HG03159 (cell line): Measurements from ENCODE around the gene MESP2.

ENCODE experiments used
- ATAC-seq: cut with Tn5 transposase; IDR thresholded peaks from one replicate; pipeline ENCODE4 v1.9.1; 2021; ENCODE audit warnings: mild to moderate bottlenecking, moderate library complexity; ENCODE audit not compliant: unreplicated experiment

The MESP2 gene

DNA sequence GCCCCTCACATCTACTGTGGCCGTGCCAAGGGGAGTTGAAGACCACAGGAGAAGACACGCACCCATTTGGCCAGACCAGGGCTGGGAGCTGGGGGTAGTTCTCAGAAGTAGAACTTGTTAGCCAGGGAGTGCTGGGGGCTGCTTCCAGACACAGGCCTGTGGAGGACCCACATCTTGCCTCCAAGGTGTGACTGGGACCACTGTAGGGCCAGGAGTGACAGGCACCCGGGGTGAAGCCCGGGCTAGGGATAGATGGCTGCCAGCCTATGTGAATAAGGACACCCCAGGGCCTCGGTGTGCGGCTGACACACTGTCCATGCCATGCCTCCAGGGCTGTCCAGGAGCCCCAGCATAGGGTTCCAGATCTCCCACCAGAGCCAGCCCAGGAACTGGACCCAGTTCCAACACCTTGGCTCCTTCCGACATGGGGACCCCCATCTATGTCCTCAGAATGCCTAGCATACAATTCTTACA, 36.8 kb downstream of the MESP2 start:
- ATAC-seq, result no peak

DNA sequence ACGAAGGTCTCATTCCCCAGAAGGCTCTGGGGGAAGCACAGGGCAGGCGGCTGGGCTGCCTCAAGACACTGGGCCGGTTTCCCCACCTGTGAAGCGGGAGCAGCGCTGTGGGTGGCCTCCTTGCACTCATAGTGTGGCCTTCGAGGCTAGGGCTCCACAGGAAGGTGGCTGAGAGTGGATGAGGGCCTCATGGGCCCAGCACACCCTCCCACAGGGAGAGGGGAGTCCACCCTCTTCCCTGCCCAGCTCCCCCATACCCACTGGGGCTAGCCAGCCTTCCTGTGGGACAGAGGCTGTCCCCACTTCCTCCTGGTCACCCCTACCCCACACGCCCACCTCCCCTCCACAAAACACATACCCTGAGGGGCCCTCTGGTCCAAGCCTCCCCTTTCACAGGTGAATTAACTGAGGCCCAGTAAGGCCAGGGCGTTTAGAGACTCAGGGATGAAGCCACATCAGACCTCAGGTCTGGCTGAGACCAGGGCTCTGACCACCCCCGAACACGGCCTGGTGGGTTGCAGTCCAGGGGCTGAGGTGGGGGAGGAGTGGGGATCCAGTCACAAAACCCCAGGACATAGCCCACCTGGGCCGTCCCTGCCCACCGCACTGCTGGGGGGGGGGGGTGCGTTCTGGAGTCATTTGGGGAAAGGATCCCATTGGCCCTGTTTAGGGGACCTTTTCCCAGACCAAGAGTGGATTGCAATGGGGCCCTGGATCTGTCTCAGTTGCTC, 37.4 kb downstream of the MESP2 start:
- ATAC-seq, result no peak

DNA sequence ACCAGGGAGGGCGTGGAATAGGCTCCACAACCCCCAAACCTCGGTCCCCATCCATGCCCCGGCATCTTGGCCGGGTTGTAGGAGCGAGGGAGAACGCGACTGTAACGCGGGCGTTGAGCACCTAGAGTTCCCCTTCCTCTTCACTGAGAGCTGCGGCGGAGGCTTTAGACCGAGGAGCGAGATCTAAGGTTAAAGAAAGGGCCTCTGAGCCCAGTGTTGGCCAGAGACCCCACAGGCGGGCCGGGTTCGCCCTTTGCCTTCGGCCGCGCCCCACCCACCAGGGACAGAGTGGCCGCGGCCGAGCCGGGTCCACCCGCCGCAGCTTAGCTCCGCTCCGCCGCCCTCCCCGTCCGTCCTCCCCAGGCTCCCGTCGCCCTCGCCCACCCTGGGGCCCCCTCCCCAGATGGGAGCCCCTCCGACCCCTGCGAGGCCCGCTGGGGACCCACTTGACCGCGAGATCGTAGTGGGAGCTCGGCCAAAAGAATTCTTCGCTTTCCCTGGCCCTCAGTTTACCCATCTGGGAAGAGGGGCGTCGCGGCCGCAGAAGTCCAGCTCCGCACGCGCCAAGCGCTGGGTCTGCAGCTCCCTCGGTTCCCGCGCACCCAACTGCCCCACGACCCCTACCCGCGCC, 38.1 kb downstream of the MESP2 start:
- no peak for ATAC-seq

DNA sequence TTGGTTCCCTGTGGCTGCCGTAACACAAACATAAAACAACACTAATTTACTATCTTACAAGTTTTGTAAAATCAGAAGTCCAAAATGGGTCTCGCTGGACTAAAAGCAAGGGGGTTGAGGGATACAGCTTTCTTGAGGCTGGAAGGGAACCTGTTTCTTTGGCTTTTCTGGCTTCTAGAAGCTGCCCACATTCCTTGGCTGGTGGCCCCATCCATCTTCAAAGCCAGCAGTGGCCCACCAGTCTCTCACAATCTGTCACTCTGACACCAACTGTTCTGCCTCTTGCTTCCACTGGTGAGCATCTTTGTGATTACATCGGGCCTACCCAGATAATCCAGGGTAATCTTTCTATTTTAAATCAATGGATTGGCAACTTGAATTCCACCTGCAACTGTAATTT, 39.6 kb downstream of the MESP2 start:
- no peak for ATAC-seq

DNA sequence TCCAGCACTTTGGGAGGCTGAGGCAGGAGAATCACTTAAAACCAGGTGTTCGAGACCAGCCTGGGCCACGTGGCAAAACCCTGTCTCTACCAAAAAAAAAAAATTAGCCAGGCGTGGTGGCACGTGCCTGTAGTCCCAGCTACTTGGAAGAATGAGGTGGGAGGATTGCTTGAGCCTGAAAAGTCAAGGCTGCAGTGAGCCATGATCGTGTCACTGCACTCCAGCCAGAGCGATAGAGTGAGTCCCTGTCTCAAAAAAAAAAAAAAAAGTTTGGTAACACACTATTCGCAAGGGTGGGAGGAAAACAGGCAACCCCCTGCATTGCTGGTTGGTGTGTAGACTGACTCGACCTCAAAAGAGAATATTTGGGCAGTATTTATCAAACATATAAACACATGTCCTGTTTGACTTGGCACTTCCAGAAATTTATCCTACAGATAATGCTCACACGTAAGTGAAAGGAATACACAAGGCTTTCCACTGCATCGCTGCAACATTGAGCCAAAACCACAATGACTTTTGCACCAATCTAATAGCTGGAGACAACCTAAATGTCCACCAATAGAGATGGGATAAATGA, 41.7 kb downstream of the MESP2 start:
- no peak for ATAC-seq

DNA sequence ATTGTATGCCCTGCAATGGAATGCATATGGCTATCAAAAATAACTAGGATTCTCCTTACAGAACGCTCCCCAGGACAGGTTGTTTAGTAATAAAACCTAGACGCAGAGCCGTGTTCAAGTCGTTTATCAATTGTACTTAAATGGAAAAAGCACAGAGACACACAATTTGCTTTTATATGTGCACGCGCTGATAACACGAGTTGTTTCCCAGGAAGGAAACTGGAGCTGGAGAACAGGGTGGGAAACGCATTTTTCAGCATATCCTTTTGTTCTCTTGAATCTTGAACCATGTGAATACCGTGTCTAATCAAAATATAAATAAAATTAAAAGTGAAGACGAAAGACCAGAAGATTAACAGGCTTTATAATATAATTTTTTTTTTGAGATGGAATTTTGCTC, 42.2 kb downstream of the MESP2 start:
- no peak for ATAC-seq

DNA sequence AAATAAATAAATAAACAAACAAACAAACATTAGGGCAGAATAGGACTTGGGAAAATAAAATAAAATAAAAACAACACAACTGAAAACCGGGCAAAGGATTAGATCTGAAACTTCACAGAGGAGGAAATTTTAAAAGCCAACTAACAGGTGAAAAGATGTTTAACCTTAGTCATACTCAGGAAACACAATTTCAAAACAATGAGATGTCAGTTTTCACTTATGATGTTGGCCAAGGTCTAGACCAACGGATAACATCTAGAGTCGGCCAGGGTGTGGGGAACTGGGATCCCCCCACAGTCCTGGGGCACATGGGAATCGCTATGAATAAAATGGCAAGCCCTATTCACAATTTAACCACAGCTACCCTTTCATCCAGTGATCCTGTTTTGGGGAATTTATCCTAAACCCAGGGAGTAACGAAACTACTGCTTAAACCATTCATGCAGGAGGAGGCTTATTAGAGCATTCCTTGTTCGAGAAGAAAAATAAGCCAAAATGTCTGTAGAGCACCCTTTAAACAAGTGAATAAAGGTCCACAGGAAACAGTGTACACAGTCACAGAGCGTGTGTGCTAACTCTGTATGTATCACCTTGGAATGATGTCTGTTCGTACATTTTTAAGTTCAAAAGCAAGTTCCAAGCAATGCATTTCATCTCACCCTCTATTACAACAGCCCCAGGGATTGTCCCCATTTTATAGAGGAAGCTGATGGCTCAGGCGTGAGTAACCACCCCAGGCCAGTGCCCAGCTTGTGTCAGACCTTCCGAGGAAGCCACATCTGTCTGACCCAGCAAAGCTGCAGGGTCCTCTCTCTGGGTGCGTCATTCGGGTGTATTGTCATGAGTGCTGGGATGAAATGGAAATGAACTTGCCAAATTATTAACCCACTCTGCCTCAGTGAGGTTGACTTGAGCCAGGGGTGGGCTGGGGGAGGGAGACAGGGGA, 44.8 kb downstream of the MESP2 start:
- ATAC-seq, result no peak

DNA sequence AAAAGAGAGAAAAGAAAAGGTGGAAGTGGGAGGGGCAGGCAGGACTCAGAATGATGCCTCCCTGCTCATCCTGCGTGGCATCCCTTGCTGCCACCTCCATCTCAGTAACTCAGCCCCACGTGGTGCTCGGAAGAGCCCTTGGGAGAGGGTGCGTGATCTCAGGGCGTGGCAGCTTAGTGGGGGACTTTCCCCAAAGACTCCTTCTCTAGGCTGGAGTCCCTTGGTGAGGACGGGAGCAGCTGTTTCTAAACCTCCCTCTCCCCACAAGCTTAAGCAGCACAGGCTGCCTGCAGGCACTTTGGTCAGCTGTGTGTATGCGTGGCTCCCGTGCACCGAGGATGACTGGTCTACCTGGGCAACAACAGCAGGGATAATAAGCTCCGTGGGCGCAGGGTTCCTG, 45.9 kb downstream of the MESP2 start:
- no peak for ATAC-seq

DNA sequence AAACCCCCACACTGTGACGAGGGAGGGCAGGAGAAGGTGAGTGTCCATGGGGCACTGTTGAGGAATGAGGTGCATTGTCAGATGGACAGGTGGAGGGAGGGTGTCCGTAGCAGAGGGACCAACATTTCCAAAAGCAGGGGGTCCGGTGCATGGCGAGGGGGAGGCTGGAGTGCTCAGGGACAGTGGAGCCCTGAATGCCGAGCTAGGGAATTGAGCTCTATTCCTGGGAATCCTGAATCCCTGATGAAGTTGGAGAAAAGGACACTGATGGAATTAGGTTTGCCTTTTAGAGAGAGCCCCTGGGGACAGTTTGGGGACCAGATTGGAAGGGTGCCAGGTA, 46.4 kb downstream of the MESP2 start:
- no peak for ATAC-seq

DNA sequence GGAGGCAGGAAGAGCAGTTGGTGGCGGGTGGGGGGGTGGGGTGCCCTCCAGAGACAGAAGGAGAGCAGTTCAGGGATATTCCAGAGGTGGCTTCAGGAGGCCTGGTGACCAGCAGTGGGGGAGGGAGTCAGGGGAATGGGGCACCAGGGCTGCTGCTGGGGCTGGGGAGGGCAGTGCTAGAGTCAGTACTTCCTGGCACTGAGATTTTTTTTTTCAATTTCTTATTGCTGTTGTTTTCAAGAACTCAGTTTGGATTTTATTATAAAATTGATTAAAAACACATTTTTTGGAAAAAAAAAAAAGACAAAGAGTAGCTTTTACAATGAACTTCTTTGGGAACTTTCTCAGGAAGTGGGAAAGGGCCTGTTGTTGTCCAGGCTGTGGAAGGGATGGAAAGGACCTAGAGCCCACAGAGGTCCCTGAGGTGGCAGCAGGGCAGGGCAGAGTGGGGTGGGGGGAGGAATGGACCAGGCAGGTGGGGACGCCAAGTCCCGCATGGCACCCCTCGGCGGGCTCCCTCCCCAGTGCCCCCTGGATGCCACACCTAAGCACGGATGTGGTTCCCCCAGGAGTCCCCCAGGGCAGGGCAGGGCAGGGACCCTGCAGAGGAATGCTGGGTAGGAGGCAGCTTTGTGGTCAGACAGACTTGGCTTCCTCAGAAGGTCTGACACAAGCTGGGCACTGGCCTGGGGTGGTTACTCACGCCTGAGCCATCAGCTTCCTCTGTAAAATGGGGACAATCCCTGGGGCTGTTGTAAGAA, 47.0 kb downstream of the MESP2 start:
- ATAC-seq, result no peak

DNA sequence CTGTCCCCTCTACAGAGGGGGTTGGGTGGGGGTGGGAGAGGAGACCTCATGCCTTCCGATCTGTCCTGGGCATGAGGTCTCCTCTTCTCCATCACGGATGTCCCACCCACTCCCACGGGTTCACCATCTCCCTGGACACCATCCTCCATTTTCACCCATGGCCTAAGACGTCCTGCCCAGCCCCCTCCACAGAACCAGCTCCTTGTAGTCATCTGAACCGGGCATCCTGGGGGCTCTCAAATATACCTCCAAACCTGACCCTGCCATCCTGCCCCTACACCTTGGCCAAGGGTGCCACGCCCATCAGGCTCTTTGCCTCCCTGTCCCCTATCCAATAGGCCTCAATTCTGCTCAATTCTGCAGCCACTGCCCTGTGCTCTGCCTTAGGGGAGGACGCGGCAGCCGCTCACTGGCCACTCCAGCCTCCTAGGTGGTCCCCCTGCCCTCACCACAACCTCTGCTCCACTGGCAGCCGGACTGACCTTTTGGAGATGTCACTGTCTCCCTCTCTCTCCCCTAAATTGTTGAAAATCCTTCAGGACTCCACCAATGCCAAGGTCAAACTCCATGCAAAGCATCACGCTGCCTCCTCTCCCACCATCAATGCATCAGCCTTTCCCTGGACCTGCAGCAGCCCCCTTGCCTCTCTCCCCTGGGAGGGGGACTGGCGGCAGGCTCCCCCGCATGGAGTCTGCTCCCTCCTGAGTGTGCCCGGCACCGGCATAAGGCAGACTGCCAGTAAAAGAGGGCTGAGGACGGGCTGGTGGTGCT, 47.9 kb downstream of the MESP2 start:
- ATAC-seq, result no peak

DNA sequence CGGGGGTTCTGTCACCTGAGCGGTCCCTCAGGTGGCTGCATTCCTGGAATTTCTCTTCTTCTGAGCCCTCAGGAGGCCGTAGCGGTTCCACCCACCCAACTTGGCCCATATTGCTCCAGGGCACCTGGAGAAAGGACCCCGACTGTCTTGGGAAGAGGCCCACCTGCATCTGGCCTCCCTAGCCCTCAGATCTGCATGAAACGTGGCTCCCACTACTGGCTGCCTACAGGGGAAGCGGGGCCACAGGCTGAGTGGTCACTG, 48.4 kb downstream of the MESP2 start:
- no peak for ATAC-seq

DNA sequence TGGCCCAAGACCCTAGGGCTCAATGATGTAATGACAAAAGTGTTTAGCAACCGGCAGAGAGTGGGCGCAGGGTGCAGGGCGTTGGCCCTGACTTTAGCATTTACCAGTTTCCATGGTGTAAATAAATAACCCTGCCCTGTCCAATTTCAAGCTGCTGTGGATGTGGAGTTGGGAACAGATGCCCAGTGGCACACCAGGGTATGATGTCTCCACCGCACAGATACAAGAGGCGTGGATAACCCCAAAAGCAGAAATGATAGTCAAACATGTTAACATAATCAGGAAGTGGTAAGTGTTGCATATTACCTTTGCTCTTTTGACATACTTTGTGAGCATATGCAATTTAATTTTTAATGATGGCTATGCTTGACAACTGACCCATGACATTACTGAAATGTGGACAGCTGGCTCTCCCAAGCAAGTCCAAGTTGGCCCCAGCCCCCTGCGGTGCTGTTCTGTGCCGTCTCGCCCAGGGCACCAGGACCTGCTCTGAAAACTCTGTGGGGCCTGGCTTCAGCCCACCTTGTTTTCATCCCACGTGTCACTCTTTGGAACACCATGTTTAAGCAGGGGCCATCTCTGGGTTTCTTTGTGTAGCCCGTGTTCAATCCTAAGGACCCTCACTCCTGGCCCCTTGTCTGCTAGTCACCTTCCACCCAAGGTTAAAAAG, 49.3 kb downstream of the MESP2 start:
- no peak for ATAC-seq

DNA sequence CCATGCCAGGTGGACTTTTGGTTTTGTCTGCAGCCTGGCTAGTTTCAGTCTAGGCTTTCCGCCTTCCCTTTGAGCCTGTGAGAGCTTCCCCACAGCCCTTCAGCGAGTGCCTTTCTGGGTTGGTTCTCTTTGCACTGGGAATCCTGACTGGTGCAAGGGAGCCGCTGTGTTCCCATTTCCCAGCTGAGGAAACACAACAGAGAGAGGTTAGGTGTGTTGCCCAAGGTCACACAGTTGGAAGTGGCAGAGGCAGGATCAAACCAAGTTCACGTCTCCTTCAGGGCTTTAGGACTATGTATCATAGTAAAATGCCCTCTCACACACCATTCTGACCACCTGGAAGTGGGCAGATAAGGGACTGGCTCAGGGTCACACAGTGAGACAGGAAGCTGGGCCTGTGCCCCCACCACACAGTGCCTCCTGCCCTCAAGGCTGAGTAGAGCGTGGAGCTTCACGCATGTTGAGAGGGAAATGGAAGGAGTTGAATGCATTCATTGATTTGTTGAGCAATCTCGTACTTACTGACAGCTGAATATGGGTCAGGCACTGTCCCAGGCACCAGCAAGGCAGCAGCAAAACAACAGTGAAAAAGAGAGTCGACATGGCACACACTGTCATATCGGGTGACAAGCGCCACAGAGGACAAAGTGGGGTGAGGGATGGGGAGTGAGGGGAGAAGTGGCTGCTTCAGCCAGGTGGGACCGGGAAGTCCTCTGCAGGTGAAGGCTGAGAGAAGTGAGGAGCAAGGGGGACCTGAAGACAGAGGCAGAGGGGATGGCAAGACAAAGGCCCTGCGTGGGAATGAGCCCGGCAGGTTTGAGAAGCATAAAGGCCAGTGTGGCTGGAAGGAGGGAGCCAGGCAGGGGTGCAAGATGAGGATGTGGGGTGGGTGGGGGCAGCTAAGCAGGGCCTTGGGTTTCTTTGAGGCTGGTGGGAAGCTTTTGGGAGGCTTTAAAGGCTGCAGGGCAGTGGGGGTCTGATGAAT, 50.8 kb downstream of the MESP2 start:
- no peak for ATAC-seq

DNA sequence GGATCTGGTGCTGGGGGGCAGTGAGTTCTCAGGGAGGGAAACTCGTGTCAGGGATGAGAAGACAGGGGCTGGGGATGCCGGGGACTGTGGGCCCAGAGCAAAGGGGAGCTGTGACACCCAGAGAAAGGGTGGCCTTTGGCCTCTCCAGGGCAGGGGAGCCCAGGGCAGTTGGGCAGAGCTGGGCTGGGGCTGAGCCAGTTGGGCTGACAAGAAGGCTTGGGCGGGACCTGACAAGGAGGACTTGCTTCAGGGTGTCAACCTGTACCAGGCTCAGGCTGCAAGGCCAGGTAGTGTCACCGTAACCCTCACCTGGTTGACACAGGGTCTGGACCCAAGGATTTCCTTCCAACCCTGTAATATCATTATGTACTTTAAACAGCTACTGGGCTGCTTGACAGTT, 51.7 kb downstream of the MESP2 start:
- no peak for ATAC-seq
